ENCODE data around the gene DPPA2. TPM values are rescaled to one million over a fixed set of nuclear protein-coding genes. Genes with fewer than 3 reads are reported as not detected.

The DPPA2 gene
- total RNA-seq, 1 experiment from 2014 or later, result not detected

- no peaks in the 10 kb centered on the region for H3K9me2 ChIP-seq (ENCODE audit: insufficient read depth)
- no peak for DNase-seq
- no peaks in the 10 kb centered on the region for H3K4me1 ChIP-seq (replicated peaks; ENCODE audit: insufficient read depth)
- no peak for TF ChIP-seq EZH2 (IDR thresholded peaks at IDR 0.05; ENCODE audit: low read depth)
- TF ChIP-seq CTCF (conservative IDR thresholded peaks at IDR 0.05), result no peak
- H3F3A ChIP-seq (ENCODE audit: insufficient read depth, low read depth), result no peaks in the 10 kb centered on the region
- H3K27me3 ChIP-seq (ENCODE audit: insufficient read depth, low read depth), result peaks cover 39% of the 10 kb centered on the region
- BruUV-seq (replicated peaks), result no TSS peak
- H3K36me3 ChIP-seq (ENCODE audit: low read depth), result no peaks in the 10 kb centered on the region
- H3K9me3 ChIP-seq (ENCODE audit: insufficient read depth, low read depth), result no peaks in the 10 kb centered on the region
- ChIA-PET CTCF (no interaction called here), POLR2A (ENCODE audit: unreplicated experiment) (no interaction called here)
- no peaks in the 10 kb centered on the region for H3K79me2 ChIP-seq (ENCODE audit: low read depth)
- H3K4me3 ChIP-seq, result no peak overlapping the region
- H3K27ac ChIP-seq, result no peak overlapping the region
- intact Hi-C loops (cut with micrococcal nuclease; ENCODE audit: unreplicated experiment), result no loop called here
- H3K4me2 ChIP-seq, result no peak overlapping the region
- no peaks in the 10 kb centered on the region for H4K20me1 ChIP-seq (ENCODE audit: insufficient read depth)
- H2AFZ ChIP-seq, result no peak overlapping the region
These were observed 8.8 kb upstream of the DPPA2 start for GRCh38 chr3:109325109-109325508.

GRCh38 chr3:109313061-109313460 lies 3.3 kb downstream of the DPPA2 start:
- CTCF ChIA-PET, result no interaction called here

GRCh38 chr3:109297496-109297895 lies 18.8 kb downstream of the DPPA2 start:
- TF ChIP-seq CTCF (conservative IDR thresholded peaks at IDR 0.05), result no peak
- no peak for TF ChIP-seq EZH2 (IDR thresholded peaks at IDR 0.05; ENCODE audit: low read depth)
- Histone ChIP-seq H3K4me2 (no peak overlapping the region), H4K20me1 (ENCODE audit: insufficient read depth) (no peaks in the 10 kb centered on the region), H3K27me3 (ENCODE audit: insufficient read depth, low read depth) (peaks cover 5% of the 10 kb centered on the region; the same call in 1 of the 2 replicates), H3K9me3 (ENCODE audit: insufficient read depth, low read depth) (no peaks in the 10 kb centered on the region), H3K4me3 (no peak overlapping the region), H3K9me2 (ENCODE audit: insufficient read depth) (no peaks in the 10 kb centered on the region), H3K27ac (no peak overlapping the region), H3F3A (ENCODE audit: insufficient read depth, low read depth) (no peaks in the 10 kb centered on the region), H3K4me1 (replicated peaks; ENCODE audit: insufficient read depth) (no peaks in the 10 kb centered on the region), H2AFZ (no peak overlapping the region), H3K79me2 (ENCODE audit: low read depth) (no peaks in the 10 kb centered on the region), H3K36me3 (ENCODE audit: low read depth) (no peaks in the 10 kb centered on the region)
- ChIA-PET CTCF (no interaction called here), POLR2A (ENCODE audit: unreplicated experiment) (no interaction called here)
- DNase-seq, result no peak
- BruUV-seq (replicated peaks), result no TSS peak
- intact Hi-C loops (cut with micrococcal nuclease; ENCODE audit: unreplicated experiment), result no loop called here

More at GRCh38 chr3:109313061-109313460, 3.3 kb downstream of the DPPA2 start:
- intact Hi-C loops (cut with micrococcal nuclease; ENCODE audit: unreplicated experiment), result no loop called here
- H3K27ac ChIP-seq, result no peak overlapping the region
- no TSS peak for BruUV-seq (replicated peaks)
- H2AFZ ChIP-seq, result no peak overlapping the region
- no peaks in the 10 kb centered on the region for H3F3A ChIP-seq (ENCODE audit: insufficient read depth, low read depth)
- H3K4me2 ChIP-seq, result no peak overlapping the region
- H3K36me3 ChIP-seq (ENCODE audit: low read depth), result no peaks in the 10 kb centered on the region
- H3K4me1 ChIP-seq (replicated peaks; ENCODE audit: insufficient read depth), result no peaks in the 10 kb centered on the region
- no peaks in the 10 kb centered on the region for H3K79me2 ChIP-seq (ENCODE audit: low read depth)
- TF ChIP-seq CTCF (conservative IDR thresholded peaks at IDR 0.05) (no peak), EZH2 (IDR thresholded peaks at IDR 0.05; ENCODE audit: low read depth) (no peak)
- no peaks in the 10 kb centered on the region; the same call in 1 of the 2 replicates for H3K9me3 ChIP-seq (ENCODE audit: insufficient read depth, low read depth)
- H4K20me1 ChIP-seq (ENCODE audit: insufficient read depth), result no peaks in the 10 kb centered on the region
- H3K9me2 ChIP-seq (ENCODE audit: insufficient read depth), result no peaks in the 10 kb centered on the region
- H3K27me3 ChIP-seq (ENCODE audit: insufficient read depth, low read depth), result no peaks in the 10 kb centered on the region
- DNase-seq, result no peak
- POLR2A ChIA-PET (ENCODE audit: unreplicated experiment), result no interaction called here
- H3K4me3 ChIP-seq, result no peak overlapping the region

Measured in PC-9 (cell line).